Measurements from ENCODE around the gene MRPS11. TPM values are rescaled to one million over a fixed set of nuclear protein-coding genes. Genes with fewer than 3 reads are reported as not detected.

MRPS11 gene
- total and polyA plus RNA-seq, 2 donors: 38.5 to 59.6 TPM

GRCh38 chr15:88493844-88494243 lies 26.3 kb downstream of the MRPS11 start:
- Histone ChIP-seq H3K4me3 (ENCODE audit: low read length in 2 of 2) (no peak overlapping the region), H3K4me1 (ENCODE audit: control insufficient read depth in 2 of 2, insufficient read depth in 2 of 2, low read length in 2 of 2) (no peaks in the 10 kb centered on the region), H3K27ac (ENCODE audit: low read depth in 1 of 2, low read length in 1 of 2) (no peak overlapping the region), H3K9me3 (ENCODE audit: control insufficient read depth in 2 of 2, insufficient read depth in 1 of 2, low read length in 1 of 2) (no peaks in the 10 kb centered on the region), H3K27me3 (ENCODE audit: control insufficient read depth in 2 of 2, insufficient read depth in 1 of 2, low read length in 1 of 2) (no peaks in the 10 kb centered on the region), H3K36me3 (ENCODE audit: control insufficient read depth in 2 of 2, insufficient read depth in 2 of 2, low read length in 1 of 2) (peaks cover 0 to 3% of the 10 kb centered on the region in 2 donors)
- no peak for DNase-seq (ENCODE audit: low read depth in 6 of 9, low spot score in 9 of 9)
- 93% methylated on average over 10 of the region's 10 CpGs for WGBS

- Histone ChIP-seq H3K36me3 (ENCODE audit: control insufficient read depth in 2 of 2, insufficient read depth in 2 of 2, low read length in 1 of 2) (peaks cover 0 to 4% of the 10 kb centered on the region in 2 donors), H3K4me3 (ENCODE audit: low read length in 2 of 2) (no peak overlapping the region), H3K9me3 (ENCODE audit: control insufficient read depth in 2 of 2, insufficient read depth in 1 of 2, low read length in 1 of 2) (no peaks in the 10 kb centered on the region), H3K4me1 (ENCODE audit: control insufficient read depth in 2 of 2, insufficient read depth in 2 of 2, low read length in 2 of 2) (no peaks in the 10 kb centered on the region), H3K27ac (ENCODE audit: low read depth in 1 of 2, low read length in 1 of 2) (no peak overlapping the region), H3K27me3 (ENCODE audit: control insufficient read depth in 2 of 2, insufficient read depth in 1 of 2, low read length in 1 of 2) (no peaks in the 10 kb centered on the region)
- no peak for DNase-seq (ENCODE audit: low read depth in 6 of 9, low spot score in 9 of 9)
- WGBS: 95% methylated on average over 11 of the region's 11 CpGs
These were observed 29.7 kb downstream of the MRPS11 start for GRCh38 chr15:88497109-88497765.

GRCh38 chr15:88498996-88499395 lies 31.5 kb downstream of the MRPS11 start:
- Histone ChIP-seq H3K4me3 (ENCODE audit: low read length in 2 of 2) (no peak overlapping the region), H3K36me3 (ENCODE audit: control insufficient read depth in 2 of 2, insufficient read depth in 2 of 2, low read length in 1 of 2) (peaks cover 0 to 16% of the 10 kb centered on the region in 2 donors), H3K27me3 (ENCODE audit: control insufficient read depth in 2 of 2, insufficient read depth in 1 of 2, low read length in 1 of 2) (no peaks in the 10 kb centered on the region), H3K4me1 (ENCODE audit: control insufficient read depth in 2 of 2, insufficient read depth in 2 of 2, low read length in 2 of 2) (no peaks in the 10 kb centered on the region), H3K9me3 (ENCODE audit: control insufficient read depth in 2 of 2, insufficient read depth in 1 of 2, low read length in 1 of 2) (no peaks in the 10 kb centered on the region), H3K27ac (ENCODE audit: low read depth in 1 of 2, low read length in 1 of 2) (no peak overlapping the region)
- 95% methylated on average over 3 of the region's 3 CpGs for WGBS
- no peak for DNase-seq (ENCODE audit: low read depth in 6 of 9, low spot score in 9 of 9)

DNA sequence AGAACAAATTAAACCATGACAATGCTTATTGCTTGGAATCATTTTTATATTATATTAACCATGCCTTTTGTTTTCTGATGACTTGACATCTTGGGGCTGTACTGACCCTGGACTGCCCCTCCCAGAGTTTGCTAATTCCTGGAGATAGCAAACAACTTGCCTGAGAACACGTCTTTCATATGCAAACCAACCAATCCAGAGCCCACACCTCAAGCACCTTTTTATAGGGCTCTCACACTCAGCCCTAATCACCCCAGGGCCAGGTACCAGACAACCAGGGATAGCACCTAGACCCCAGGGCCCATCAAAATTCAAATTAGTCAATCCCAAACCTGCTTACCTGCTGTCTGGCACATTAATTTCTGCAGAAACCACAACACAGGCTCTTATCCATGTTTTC lies 36.9 kb downstream of the MRPS11 start:
- DNase-seq (ENCODE audit: low read depth in 6 of 9, low spot score in 9 of 9): no peak
- H3K9me3 ChIP-seq (ENCODE audit: control insufficient read depth in 2 of 2, insufficient read depth in 1 of 2, low read length in 1 of 2): no peaks in the 10 kb centered on the region
- H3K27me3 ChIP-seq (ENCODE audit: control insufficient read depth in 2 of 2, insufficient read depth in 1 of 2, low read length in 1 of 2): no peaks in the 10 kb centered on the region
- H3K27ac ChIP-seq (ENCODE audit: low read depth in 1 of 2, low read length in 1 of 2): no peak overlapping the region
- WGBS: 98% methylated on average over 1 of the region's 1 CpG
- H3K4me1 ChIP-seq (ENCODE audit: control insufficient read depth in 2 of 2, insufficient read depth in 2 of 2, low read length in 2 of 2): no peaks in the 10 kb centered on the region
- no peak overlapping the region for H3K4me3 ChIP-seq (ENCODE audit: low read length in 2 of 2)
- H3K36me3 ChIP-seq (ENCODE audit: control insufficient read depth in 2 of 2, insufficient read depth in 2 of 2, low read length in 1 of 2): peaks cover 3 to 16% of the 10 kb centered on the region in 2 donors

DNA sequence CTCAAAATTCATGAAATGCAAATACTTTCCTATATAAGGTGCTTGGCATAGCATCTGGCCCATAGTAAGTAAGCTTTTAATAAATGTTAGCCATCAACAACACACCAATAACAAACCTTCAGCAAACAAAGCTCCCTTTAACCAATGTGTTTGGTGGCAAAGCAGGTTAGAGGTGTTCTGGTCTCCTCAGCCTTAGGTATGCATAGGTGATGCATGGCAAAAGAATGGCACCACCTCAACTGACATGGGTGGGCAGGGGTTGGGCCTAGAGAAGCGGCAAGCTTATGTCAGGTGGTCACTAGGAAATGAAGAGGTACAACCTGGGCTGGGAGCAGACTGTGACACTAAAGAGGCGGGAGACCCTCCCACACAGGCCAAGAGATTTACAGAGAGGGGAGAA lies 38.2 kb downstream of the MRPS11 start:
- DNase-seq (ENCODE audit: low read depth in 6 of 9, low spot score in 9 of 9): no peak
- H3K36me3 ChIP-seq (ENCODE audit: control insufficient read depth in 2 of 2, insufficient read depth in 2 of 2, low read length in 1 of 2): peaks cover 3 to 19% of the 10 kb centered on the region in 2 donors
- WGBS: 97% methylated on average over 2 of the region's 2 CpGs

GRCh38 chr15:88506628-88507027 lies 39.1 kb downstream of the MRPS11 start:
- Histone ChIP-seq H3K27me3 (ENCODE audit: control insufficient read depth in 2 of 2, insufficient read depth in 1 of 2, low read length in 1 of 2) (no peaks in the 10 kb centered on the region), H3K4me1 (ENCODE audit: control insufficient read depth in 2 of 2, insufficient read depth in 2 of 2, low read length in 2 of 2) (no peaks in the 10 kb centered on the region), H3K9me3 (ENCODE audit: control insufficient read depth in 2 of 2, insufficient read depth in 1 of 2, low read length in 1 of 2) (no peaks in the 10 kb centered on the region), H3K4me3 (ENCODE audit: low read length in 2 of 2) (no peak overlapping the region), H3K36me3 (ENCODE audit: control insufficient read depth in 2 of 2, insufficient read depth in 2 of 2, low read length in 1 of 2) (peaks cover 3 to 19% of the 10 kb centered on the region in 2 donors), H3K27ac (ENCODE audit: low read depth in 1 of 2, low read length in 1 of 2) (no peak overlapping the region)
- no peak for DNase-seq (ENCODE audit: low read depth in 6 of 9, low spot score in 9 of 9)

More for the DNA sequence above, 38.2 kb downstream of the MRPS11 start:
- H3K27me3 ChIP-seq (ENCODE audit: control insufficient read depth in 2 of 2, insufficient read depth in 1 of 2, low read length in 1 of 2): no peaks in the 10 kb centered on the region
- H3K27ac ChIP-seq (ENCODE audit: low read depth in 1 of 2, low read length in 1 of 2): no peak overlapping the region
- H3K4me3 ChIP-seq (ENCODE audit: low read length in 2 of 2): no peak overlapping the region
- no peaks in the 10 kb centered on the region for H3K4me1 ChIP-seq (ENCODE audit: control insufficient read depth in 2 of 2, insufficient read depth in 2 of 2, low read length in 2 of 2)
- no peaks in the 10 kb centered on the region for H3K9me3 ChIP-seq (ENCODE audit: control insufficient read depth in 2 of 2, insufficient read depth in 1 of 2, low read length in 1 of 2)

- Histone ChIP-seq H3K27me3 (ENCODE audit: control insufficient read depth in 2 of 2, insufficient read depth in 1 of 2, low read length in 1 of 2) (no peaks in the 10 kb centered on the region), H3K4me1 (ENCODE audit: control insufficient read depth in 2 of 2, insufficient read depth in 2 of 2, low read length in 2 of 2) (no peaks in the 10 kb centered on the region), H3K9me3 (ENCODE audit: control insufficient read depth in 2 of 2, insufficient read depth in 1 of 2, low read length in 1 of 2) (no peaks in the 10 kb centered on the region), H3K27ac (ENCODE audit: low read depth in 1 of 2, low read length in 1 of 2) (no peak overlapping the region), H3K36me3 (ENCODE audit: control insufficient read depth in 2 of 2, insufficient read depth in 2 of 2, low read length in 1 of 2) (peaks cover 6 to 11% of the 10 kb centered on the region in 2 donors), H3K4me3 (ENCODE audit: low read length in 2 of 2) (no peak overlapping the region)
- WGBS: 98% methylated on average over 4 of the region's 4 CpGs
- DNase-seq (ENCODE audit: low read depth in 6 of 9, low spot score in 9 of 9): no peak
These were observed 41.8 kb downstream of the MRPS11 start for GRCh38 chr15:88509321-88509720.

GRCh38 chr15:88509964-88510363 lies 42.5 kb downstream of the MRPS11 start:
- Histone ChIP-seq H3K27me3 (ENCODE audit: control insufficient read depth in 2 of 2, insufficient read depth in 1 of 2, low read length in 1 of 2) (no peaks in the 10 kb centered on the region), H3K36me3 (ENCODE audit: control insufficient read depth in 2 of 2, insufficient read depth in 2 of 2, low read length in 1 of 2) (peaks cover 4 to 11% of the 10 kb centered on the region in 2 donors), H3K4me1 (ENCODE audit: control insufficient read depth in 2 of 2, insufficient read depth in 2 of 2, low read length in 2 of 2) (no peaks in the 10 kb centered on the region), H3K27ac (ENCODE audit: low read depth in 1 of 2, low read length in 1 of 2) (no peak overlapping the region), H3K4me3 (ENCODE audit: low read length in 2 of 2) (no peak overlapping the region), H3K9me3 (ENCODE audit: control insufficient read depth in 2 of 2, insufficient read depth in 1 of 2, low read length in 1 of 2) (no peaks in the 10 kb centered on the region)
- DNase-seq (ENCODE audit: low read depth in 6 of 9, low spot score in 9 of 9): no peak

DNA sequence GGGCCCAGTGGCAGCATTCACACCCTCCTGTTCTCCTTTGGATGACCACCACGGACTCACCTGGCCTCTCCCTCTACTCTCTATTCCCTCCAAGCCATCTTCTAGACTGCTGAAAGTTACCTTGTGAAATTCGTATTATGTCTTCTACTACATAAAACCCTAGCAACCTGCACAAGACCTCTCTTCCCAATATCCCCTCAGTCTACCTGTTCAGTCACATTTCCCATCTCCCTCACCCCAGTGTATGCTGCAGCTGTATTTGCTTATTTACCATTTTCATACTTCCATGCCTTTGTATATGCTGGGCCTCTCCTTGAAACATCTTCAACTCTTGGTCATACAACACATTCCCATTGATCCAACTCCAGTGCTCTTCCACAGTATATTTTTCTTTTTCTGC lies 43.7 kb downstream of the MRPS11 start:
- Histone ChIP-seq H3K4me3 (ENCODE audit: low read length in 2 of 2) (no peak overlapping the region), H3K36me3 (ENCODE audit: control insufficient read depth in 2 of 2, insufficient read depth in 2 of 2, low read length in 1 of 2) (peaks cover 2 to 11% of the 10 kb centered on the region in 2 donors), H3K9me3 (ENCODE audit: control insufficient read depth in 2 of 2, insufficient read depth in 1 of 2, low read length in 1 of 2) (no peaks in the 10 kb centered on the region), H3K4me1 (ENCODE audit: control insufficient read depth in 2 of 2, insufficient read depth in 2 of 2, low read length in 2 of 2) (no peaks in the 10 kb centered on the region), H3K27ac (ENCODE audit: low read depth in 1 of 2, low read length in 1 of 2) (no peak overlapping the region), H3K27me3 (ENCODE audit: control insufficient read depth in 2 of 2, insufficient read depth in 1 of 2, low read length in 1 of 2) (no peaks in the 10 kb centered on the region)
- 98% methylated on average over 2 of the region's 2 CpGs for WGBS
- DNase-seq (ENCODE audit: low read depth in 6 of 9, low spot score in 9 of 9): no peak
